Endothelial cell of coronary artery (primary cell): ENCODE data around the gene ATP4A. TPM values are rescaled to one million over a fixed set of nuclear protein-coding genes. Genes with fewer than 3 reads are reported as not detected.

ENCODE experiments used
- total RNA-seq: library from RNA; depleted of rRNA; stranded (reverse); fragments of >200 nt; gene quantifications from 2 replicates; pipeline ENCODE4 v1.2.3, GENCODE V29; 2014

Gene ATP4A
- total RNA-seq: not detected in 2 replicates

DNA sequence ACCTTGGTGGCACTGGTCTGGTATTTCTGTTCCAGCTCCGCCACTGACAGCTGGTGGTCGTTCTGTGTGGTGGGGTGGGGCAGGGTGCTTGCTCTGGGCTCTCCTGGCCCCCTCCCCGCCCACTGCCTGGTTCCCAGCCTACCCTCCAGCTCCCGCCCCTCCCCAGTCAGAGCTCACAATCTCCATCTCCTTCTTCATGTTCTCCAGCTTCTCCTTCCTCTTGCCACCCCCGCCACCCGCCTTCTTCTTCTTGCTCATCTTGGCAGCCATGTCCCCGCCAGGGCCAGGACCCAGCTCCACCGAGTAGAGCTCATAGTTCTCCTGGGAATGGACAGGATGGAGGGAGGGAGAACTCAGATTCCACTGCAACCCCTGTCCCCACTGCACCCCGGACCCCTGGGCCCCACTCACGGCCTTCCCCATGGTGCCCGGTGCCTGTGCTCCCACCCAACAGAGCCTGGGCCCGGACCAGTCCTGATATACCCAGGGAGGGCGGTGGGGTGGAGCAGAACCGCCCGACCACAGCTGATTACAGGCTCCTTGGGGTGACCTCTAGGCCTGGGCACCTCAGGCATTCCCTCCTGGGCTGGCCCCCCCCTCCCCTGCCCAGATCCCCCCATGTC lies at the start of gene ATP4A:
Gene ATP4A, minus strand, starts transcription at position 452 of the 623 bp plus-strand sequence. Its CDS starts 29 bp downstream, at position 423.

DNA sequence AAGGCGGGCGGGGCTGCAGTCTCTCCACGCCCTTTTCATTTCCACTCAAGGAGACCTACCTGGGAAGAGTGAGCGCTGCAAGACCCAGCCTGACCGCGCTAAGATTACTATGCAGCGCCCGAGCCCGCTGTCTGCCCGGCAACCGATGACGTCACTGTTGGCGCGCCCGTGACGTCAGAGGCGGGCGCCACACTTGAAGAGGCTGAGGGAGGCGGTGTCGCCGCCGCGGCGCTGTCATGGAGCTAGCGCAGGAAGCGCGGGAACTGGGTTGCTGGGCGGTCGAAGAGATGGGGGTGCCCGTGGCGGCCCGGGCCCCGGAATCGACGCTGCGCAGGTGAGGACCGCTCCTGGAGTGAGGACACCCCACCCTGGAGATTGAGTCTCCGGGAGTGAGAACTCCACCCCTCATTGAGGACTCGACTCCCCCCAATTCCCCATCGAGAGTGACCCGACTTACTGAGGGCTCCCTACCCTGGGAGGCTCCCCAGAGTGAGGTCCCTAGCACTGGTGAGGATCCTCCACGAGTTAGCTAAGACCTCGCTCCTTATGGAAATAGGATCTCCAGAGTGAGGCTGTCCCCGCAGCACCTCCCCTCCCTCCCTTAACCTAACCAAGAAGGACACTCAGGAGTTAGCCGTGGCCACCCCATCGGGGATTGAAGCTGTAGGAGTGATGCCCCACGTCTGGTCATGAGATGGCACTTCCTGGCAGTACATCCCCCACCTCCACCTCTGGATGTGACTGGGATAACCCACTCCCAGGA lies 49.3 kb upstream of the ATP4A start, which contains the start of gene HAUS5:
Gene HAUS5, plus strand, starts transcription at position 177 of the 763 bp plus-strand sequence. Its CDS starts 60 bp downstream, at position 237.

DNA sequence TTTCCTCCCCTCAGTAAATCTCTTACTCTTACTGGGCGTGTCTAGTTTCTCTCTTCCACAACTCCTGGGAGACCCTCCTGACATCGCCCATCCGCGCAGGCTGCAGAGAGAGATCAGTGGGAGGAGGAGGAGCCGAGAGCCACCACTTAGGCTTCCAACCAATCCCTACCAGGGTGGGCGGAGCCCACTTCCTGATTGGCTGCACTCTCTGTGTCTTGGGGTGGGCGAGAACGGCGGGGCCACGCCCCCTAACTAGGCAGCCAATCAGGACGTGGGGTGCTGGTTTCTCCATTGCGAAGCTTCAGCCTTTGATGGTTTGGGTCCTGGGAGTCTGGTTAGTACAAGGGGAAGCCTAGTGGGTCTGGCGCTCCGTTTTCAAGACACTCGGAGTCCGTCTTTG lies 22.4 kb upstream of the ATP4A start, which contains the start of gene PMIS2:
Gene PMIS2, plus strand, starts transcription at position 326 of the 400 bp plus-strand sequence. CDS start 87 bp downstream, outside the sequence.

DNA sequence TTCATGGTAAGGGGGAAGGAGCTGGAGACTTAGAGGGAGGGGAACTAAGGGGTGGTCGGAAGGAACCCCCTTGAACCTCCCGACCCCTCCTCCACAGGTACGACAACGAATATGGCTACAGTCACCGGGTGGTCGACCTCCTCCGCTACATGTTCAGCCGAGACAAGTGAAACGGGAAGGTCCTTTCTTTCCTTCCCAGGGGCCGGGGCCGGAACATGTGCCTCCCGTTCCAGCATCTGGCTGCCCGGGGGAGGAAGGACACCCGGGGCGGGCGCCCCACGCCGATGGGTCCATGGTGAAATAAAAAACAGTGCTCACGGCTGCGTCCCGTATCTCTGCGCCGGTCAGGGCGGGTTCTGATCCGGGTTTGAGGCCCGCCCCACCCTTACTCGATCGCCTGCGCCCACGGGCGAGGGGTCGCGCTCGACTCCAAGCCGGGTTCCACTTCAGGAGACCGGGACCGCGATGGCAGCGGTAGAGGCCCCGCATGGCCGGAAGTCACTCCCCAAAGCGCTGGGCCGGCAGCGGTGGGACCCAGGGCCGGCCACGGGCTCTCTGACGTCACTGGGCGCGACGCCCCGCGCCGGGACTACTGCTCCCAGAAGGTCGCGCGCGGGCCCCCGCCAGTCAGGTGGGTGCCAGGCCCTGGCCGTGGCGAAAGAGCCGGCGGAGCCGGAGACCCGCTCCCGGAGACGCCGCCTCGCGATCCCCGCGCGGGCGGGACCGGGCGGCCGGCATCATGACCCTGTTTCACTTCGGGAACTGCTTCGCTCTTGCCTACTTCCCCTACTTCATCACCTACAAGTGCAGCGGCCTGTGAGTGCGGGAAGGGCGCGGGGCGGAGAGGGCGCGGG lies 18.2 kb downstream of the ATP4A start, which contains the start of gene TMEM147:
Gene TMEM147, plus strand, starts transcription at position 626 of the 854 bp plus-strand sequence. Its CDS starts 114 bp downstream, at position 740.

GRCh38 chr19:35533201-35533821 lies 30.1 kb downstream of the ATP4A start, which contains the start of gene GAPDHS:
Gene GAPDHS, plus strand, starts transcription at chr19:35533456. Its CDS starts 72 bp downstream, at chr19:35533528.

GRCh38 chr19:35528218-35529038 lies 35.0 kb downstream of the ATP4A start, which contains the start of gene SBSN:
Gene SBSN, minus strand, starts transcription at chr19:35528311. Its CDS starts 30 bp downstream, at chr19:35528281.

DNA sequence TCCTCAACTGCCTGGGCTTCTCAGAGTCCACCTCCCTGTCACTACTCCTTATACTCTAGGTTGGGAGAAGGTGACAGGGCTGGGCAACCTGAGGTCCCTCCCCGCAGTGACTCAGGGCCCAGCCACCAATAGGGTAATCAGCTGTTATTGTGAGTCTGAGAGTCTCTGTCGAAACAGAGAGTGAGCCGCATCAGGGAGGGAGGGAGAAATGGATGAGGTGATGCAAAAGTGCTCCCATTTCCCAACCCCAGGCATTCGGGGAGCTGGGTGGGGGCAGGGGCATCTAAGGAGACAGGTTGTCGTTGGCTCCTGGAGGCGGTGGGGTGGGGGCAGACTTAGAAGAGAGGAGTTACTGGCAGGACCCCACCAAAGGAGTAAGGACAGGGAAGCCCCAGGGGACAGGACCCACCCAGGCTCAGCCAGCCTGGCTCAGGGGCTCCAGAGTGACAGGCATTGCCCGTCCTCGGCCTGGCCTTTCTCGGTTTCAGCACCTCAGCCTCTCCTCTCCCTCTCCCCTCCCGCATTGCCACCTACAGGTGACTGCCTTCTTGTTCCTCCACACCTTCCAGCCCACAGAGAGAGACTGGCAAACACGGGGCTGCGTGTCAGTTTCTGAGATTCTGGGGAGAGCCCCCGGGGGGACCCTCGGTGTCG lies 49.7 kb downstream of the ATP4A start, which contains the start of gene DMKN:
Gene DMKN, minus strand, starts transcription at position 22 of the 654 bp plus-strand sequence. CDS start 174 bp downstream, outside the sequence.

Other genes with a start within 250 kb of the ATP4A start
- gene CD22, start 234.5 kb downstream of the ATP4A start, total RNA-seq: not detected in 2 replicates
- gene FFAR1, start 215.8 kb downstream of the ATP4A start, total RNA-seq: not detected in 2 replicates
- not detected in 2 replicates for gene FFAR3, start 205.2 kb downstream of the ATP4A start, total RNA-seq
- gene GPR42, start 192.6 kb downstream of the ATP4A start, total RNA-seq: not detected in 2 replicates
- not detected in 2 replicates for gene FFAR2, start 115.4 kb downstream of the ATP4A start, total RNA-seq
- not detected in 2 replicates for gene KRTDAP, start 73.2 kb downstream of the ATP4A start, total RNA-seq
- gene DMKN, start 50.0 kb downstream of the ATP4A start, total RNA-seq: not detected in 2 replicates
- 0.09 TPM in 1 of 2 replicates, not detected in the other for gene SBSN, start 35.3 kb downstream of the ATP4A start, total RNA-seq
- not detected in 2 replicates for gene GAPDHS, start 30.2 kb downstream of the ATP4A start, total RNA-seq
- 72.9 and 73.4 TPM in 2 replicates for gene TMEM147, start 18.0 kb downstream of the ATP4A start, total RNA-seq
- gene PMIS2, start 22.5 kb upstream of the ATP4A start, total RNA-seq: not detected in 2 replicates
- gene HAUS5, start 49.1 kb upstream of the ATP4A start, total RNA-seq: 6.5 and 6.7 TPM in 2 replicates
- gene RBM42, start 65.4 kb upstream of the ATP4A start, total RNA-seq: 35.3 and 36.1 TPM in 2 replicates
- gene ETV2, start 78.1 kb upstream of the ATP4A start, total RNA-seq: 0.09 and 0.18 TPM in 2 replicates
- gene COX6B1, start 84.7 kb upstream of the ATP4A start, total RNA-seq: 365 and 476 TPM in 2 replicates
- not detected in 2 replicates for gene UPK1A, start 102.9 kb upstream of the ATP4A start, total RNA-seq
- not detected in 2 replicates for gene ZBTB32, start 140.9 kb upstream of the ATP4A start, total RNA-seq
- gene KMT2B, start 154.3 kb upstream of the ATP4A start, total RNA-seq: 6.2 and 8.8 TPM in 2 replicates
- 0.09 and 1.3 TPM in 2 replicates for gene IGFLR1, start 178.8 kb upstream of the ATP4A start, total RNA-seq
- 2.9 and 4.8 TPM in 2 replicates for gene U2AF1L4, start 181.8 kb upstream of the ATP4A start, total RNA-seq
- gene PSENEN, start 182.0 kb upstream of the ATP4A start, total RNA-seq: 10.3 and 18.1 TPM in 2 replicates
- gene LIN37, start 184.9 kb upstream of the ATP4A start, total RNA-seq: 4.0 and 9.5 TPM in 2 replicates
- gene HSPB6, start 193.4 kb upstream of the ATP4A start, total RNA-seq: 0.09 and 2.8 TPM in 2 replicates
- 2.2 and 2.3 TPM in 2 replicates for gene PROSER3, start 194.5 kb upstream of the ATP4A start, total RNA-seq
- 1.3 and 1.4 TPM in 2 replicates for gene ARHGAP33, start 211.9 kb upstream of the ATP4A start, total RNA-seq
- gene PRODH2, start 249.2 kb upstream of the ATP4A start, total RNA-seq: not detected in 2 replicates